ENCODE data around the gene ZCCHC14.

ZCCHC14 gene

DNA sequence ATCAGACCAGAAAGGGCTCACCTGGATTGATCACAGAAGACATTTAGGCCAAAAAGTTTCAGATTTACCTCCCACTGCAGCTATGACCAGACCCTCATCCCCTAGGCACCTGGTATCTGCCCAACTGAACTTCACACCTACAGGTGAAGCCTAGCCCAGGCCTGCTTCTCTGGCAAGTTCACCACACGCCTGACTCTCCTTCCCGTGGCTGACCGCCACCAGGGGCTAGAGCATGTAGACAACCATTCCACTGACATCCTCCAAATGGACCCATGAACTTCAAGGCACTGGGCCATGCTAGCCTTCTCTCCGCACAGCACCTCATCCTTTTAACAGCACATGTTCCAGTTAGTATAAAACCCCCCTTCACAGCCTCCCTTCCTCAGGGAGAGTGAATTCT is 18.8 kb downstream of the ZCCHC14 start:
- DNase-seq = no peak

DNA sequence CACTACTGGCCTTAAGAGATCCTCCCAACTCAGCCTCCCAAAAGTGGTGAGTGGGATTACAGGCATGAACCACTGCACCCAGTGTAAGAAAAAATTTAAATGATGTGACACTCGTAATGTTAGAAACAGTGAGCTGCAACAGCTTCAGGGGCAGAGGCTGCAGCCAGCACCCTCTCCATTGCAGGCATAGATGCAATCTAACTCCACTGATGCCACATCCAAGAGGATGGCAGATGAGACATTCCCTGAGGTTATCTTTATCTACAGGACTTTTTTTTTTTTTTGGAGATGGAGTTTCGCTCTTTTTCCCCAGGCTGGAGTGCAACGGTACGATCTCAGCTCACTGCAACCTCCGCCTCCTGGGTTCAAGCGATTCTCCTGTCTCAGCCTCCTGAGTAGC is 19.9 kb downstream of the ZCCHC14 start:
- no peak for DNase-seq

GRCh38 chr16:87472142-87472778 is 20.6 kb downstream of the ZCCHC14 start:
- DNase-seq = no peak

GRCh38 chr16:87471278-87472141 is 21.3 kb downstream of the ZCCHC14 start:
- DNase-seq = no peak

DNA sequence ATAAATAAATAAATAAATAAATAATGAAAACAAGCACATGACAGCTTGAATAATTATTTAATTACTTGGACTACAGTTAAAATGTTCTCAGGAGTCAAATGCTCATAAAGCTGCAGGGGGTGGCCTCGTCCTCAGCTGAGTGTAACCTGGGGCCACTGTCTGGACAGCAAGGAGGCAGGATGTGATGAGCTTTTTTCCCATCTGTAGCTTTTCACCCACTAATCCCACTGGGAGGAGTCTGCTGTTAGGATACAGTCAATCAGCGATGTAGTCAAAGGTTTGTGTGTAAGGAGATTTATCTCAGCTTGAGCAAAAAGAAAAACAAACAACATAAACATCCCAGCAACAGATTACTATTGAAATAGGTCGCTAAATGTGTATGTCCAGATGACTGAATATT is 22.5 kb downstream of the ZCCHC14 start:
- DNase-seq = no peak

GRCh38 chr16:87469169-87469568 is 23.7 kb downstream of the ZCCHC14 start:
- no peak for DNase-seq

GRCh38 chr16:87468550-87468949 is 24.3 kb downstream of the ZCCHC14 start:
- no peak for DNase-seq

DNA sequence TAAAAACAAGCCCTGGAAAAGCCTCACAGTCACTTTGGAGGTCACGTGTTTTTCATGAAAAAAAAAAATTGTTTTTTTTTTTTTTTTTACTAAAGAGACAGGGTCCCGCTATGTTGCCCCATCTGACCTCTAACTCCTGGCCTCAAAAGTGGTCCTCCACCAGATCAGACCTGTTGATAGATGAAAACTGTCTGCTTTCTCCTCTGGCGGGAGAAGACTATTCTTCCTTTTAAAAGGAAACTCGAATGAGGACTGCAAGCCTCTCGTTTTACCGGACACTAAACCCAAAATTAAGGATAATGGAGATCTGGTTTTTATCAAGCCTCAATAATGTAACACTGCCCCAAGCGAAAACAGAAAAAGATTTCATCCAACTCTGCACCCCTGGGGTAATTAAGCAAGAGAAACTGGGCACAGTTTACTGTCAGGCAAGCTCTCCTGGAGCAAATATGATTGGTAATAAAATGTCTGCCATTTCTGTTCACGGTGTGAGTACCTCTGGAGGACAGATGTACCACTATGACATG is 25.8 kb downstream of the ZCCHC14 start:
- no peak for DNase-seq

GRCh38 chr16:87465879-87466278 is 26.9 kb downstream of the ZCCHC14 start:
- DNase-seq = no peak

- peak; percentile 22 for DNase-seq
Observed at GRCh38 chr16:87465306-87465705, 27.5 kb downstream of the ZCCHC14 start.

DNA sequence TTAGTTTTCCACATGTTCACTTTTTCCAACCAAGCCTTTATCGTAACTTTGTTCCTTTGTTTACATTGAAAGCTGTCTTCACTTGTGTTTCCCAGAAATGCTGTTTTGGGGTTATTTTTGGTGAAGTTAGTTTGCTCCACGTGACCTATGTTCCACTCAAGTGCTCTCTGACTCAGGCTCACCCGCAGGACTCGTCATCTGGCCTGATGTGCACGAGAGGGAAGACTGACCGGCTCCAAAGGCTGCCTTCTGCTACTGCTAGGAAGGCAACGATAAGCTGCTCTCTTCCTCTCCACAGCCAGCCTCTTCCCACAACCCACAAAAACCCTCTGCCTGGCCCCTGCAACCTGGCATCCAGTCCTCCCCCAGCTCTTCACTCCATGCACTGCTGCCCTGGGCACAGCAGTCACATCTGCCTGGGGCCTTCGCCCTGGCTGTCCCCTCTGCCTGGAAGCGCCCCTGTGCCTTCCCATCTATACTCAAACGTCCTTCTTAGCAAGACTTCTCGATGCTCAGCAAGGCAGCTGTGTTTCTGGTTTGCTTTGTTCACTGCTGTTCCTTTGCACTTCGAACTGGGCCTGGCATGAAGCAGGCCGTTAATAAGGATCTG is 28.0 kb downstream of the ZCCHC14 start:
- peak; percentile 52 for DNase-seq

DNA sequence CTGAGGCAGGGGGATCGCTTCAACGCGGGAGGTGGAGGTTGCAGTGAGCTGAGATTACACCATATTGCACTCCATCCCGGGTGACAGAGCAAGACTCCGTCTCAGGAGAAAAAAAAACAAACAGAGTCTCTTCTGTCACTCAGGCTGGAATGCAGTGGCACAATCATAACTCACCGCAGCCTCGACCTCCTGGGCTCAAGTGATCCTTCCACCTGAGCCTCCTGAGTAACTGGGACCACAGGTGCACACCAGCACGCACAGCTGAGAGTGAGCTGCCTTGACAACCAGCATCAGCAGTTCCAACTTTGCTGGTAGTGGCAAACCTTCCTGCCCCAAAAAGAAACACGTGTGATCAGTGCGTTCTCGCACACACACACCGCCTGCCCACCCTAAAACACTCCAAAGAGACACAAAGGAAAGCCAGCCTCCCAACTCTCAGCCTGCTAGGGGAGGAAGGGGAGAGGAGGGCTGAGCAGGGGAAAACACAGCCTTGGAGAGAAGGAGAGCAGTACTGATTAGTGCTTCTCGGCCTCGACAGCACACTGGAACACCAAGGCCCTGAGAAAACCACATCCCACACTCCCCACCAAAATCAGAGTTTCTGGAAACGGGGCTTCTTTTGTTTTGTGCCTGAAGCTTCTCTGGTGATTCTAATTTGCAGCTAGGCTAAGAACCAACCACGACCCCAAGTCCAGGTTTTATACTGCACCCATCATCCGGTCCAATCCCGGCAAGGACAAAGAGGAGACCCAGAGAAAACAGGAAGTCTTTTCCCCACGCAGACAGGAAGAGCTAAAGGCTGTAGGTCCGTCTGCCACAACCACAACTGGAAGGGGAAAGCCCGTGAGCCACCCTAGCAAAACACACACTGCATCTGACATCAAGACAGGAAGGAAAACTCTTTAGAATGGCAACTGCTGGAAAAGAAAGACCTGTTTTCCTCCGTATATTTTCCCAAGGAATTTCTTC is 28.8 kb downstream of the ZCCHC14 start:
- DNase-seq = peak; percentile 58

GRCh38 chr16:87461466-87461991 is 31.3 kb downstream of the ZCCHC14 start:
- peak; percentile 40 for DNase-seq

DNA sequence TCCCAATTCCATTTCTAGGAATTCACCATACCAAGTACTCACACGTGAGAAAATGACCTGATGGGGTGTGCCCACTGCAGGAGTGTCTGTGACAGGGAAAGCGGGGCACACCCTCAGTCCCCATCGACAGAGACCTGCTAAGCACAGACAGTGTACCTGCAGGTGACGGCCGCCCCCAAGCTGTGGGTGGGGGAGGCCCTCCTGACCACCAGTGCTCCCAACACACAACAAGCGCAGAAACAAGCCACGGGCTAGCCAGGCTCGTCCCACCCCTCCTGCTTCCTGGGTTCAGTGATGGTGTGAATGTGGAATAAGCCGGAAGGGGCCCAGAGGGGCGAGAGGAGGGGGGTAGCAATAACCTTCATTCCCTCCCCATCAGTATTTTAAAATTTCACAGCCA is 31.9 kb downstream of the ZCCHC14 start:
- no peak for DNase-seq

- no peak for DNase-seq
Observed at GRCh38 chr16:87459833-87460232, 33.0 kb downstream of the ZCCHC14 start.

GRCh38 chr16:87459027-87459426 is 33.8 kb downstream of the ZCCHC14 start:
- no peak for DNase-seq

GRCh38 chr16:87458424-87458915 is 34.4 kb downstream of the ZCCHC14 start:
- DNase-seq = no peak

DNA sequence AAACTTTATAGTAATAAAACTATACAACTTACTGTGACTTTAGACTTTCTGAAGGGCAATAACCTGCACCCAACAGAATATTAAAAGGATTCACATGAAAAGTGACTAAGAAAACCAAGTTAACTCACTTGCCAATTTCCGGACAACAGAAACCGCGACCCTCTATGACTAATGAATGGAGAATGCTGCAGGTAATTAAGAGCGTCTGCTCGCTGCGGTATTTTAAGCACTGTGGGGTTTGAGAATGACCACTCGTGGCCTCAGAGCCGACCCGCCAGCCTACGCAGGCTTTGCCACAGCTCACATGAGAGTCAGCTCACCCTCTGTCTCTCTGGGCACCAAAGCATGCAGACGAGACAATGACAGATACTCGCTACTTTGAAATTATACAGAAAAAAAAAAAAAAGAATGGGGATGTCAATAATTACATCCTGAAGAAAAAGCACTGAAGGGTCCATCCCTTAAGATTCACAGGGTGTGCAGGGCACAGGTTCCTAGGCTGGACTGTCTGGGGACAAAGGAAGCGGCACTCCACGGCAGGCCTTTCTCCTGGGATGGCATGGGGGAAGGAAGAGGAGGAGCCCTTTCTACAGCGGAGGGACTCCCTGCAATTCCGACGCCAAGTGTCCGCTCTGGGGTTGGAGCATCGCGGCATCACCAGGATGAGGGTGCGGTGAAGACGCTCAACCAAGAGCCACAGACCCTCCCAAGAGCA is 35.0 kb downstream of the ZCCHC14 start:
- DNase-seq = peak; percentile 80

- no peak for DNase-seq
Observed at GRCh38 chr16:87457061-87457611, 35.7 kb downstream of the ZCCHC14 start.

- DNase-seq = no peak
Observed at GRCh38 chr16:87454391-87454790, 38.4 kb downstream of the ZCCHC14 start.

- no peak for DNase-seq
Observed at GRCh38 chr16:87453326-87453725, 39.5 kb downstream of the ZCCHC14 start.

Data from activated CD4-positive, alpha-beta T cell treated with anti-CD3 and anti-CD28 coated beads, Interleukin-2, Interleukin-6, amounts not matched to agents 100 ng/mL and 50 ng/mL, durations not matched to agents 16 hours and 8 hours (primary cell).